GM19395 (cell line): ENCODE results near the gene RABGAP1L.

Experiments used
- ATAC-seq: cut with Tn5 transposase; IDR thresholded peaks from one replicate; pipeline ENCODE4 v1.9.1; 2021; ENCODE audit warnings: mild to moderate bottlenecking, moderate library complexity; ENCODE audit not compliant: unreplicated experiment

The RABGAP1L gene

GRCh38 chr1:174743654-174744561 lies 584.6 kb downstream of the RABGAP1L start:
- no peak for ATAC-seq

- ATAC-seq = no peak
These were observed 585.6 kb downstream of the RABGAP1L start for GRCh38 chr1:174744886-174745285.

GRCh38 chr1:174746024-174746808 lies 586.9 kb downstream of the RABGAP1L start:
- ATAC-seq = no peak

GRCh38 chr1:174747613-174748012 lies 588.3 kb downstream of the RABGAP1L start:
- no peak for ATAC-seq

GRCh38 chr1:174748586-174748985 lies 589.3 kb downstream of the RABGAP1L start:
- no peak for ATAC-seq

GRCh38 chr1:174753131-174753530 lies 593.8 kb downstream of the RABGAP1L start:
- ATAC-seq = no peak

- no peak for ATAC-seq
These were observed 602.0 kb downstream of the RABGAP1L start for GRCh38 chr1:174761335-174761734.

GRCh38 chr1:174761901-174762585 lies 602.7 kb downstream of the RABGAP1L start:
- no peak for ATAC-seq

- no peak for ATAC-seq
These were observed 604.9 kb downstream of the RABGAP1L start for GRCh38 chr1:174764191-174764590.

GRCh38 chr1:174766727-174767126 lies 607.4 kb downstream of the RABGAP1L start:
- no peak for ATAC-seq

- ATAC-seq = no peak
These were observed 609.2 kb downstream of the RABGAP1L start for GRCh38 chr1:174768516-174768915.

- no peak for ATAC-seq
These were observed 609.6 kb downstream of the RABGAP1L start for GRCh38 chr1:174768949-174769348.

GRCh38 chr1:174769961-174770549 lies 610.7 kb downstream of the RABGAP1L start:
- ATAC-seq = no peak

GRCh38 chr1:174775621-174776020 lies 616.3 kb downstream of the RABGAP1L start:
- ATAC-seq = no peak

- ATAC-seq = no peak
These were observed 617.9 kb downstream of the RABGAP1L start for GRCh38 chr1:174777262-174777661.

GRCh38 chr1:174785510-174785909 lies 626.2 kb downstream of the RABGAP1L start:
- ATAC-seq = no peak

- no peak for ATAC-seq
These were observed 627.0 kb downstream of the RABGAP1L start for GRCh38 chr1:174786358-174786757.

GRCh38 chr1:174786760-174787159 lies 627.4 kb downstream of the RABGAP1L start:
- peak; percentile 84 for ATAC-seq

- ATAC-seq = no peak
These were observed 629.7 kb downstream of the RABGAP1L start for GRCh38 chr1:174788981-174789380.

GRCh38 chr1:174789399-174789798 lies 630.1 kb downstream of the RABGAP1L start:
- ATAC-seq = peak; percentile 75

GRCh38 chr1:174791863-174792262 lies 632.5 kb downstream of the RABGAP1L start:
- ATAC-seq = no peak
